Hematopoietic multipotent progenitor cell (in vitro differentiated cells): ENCODE measurements around the gene HRH2. TPM values are rescaled to one million over a fixed set of nuclear protein-coding genes. Genes with fewer than 3 reads are reported as not detected.
"Not testable (repeated sequence)": the region's sequence is repeated elsewhere in the genome, so short reads cannot be mapped to it uniquely, and the experiment has no call there.

ENCODE experiments used
- DNase-seq, 3 donors: peaks; one replicate each; pipeline ENCODE4 v3.0.0-alpha.2; 2011 to 2015; ENCODE audit warnings: low read depth in 2 of 3, low spot score in 2 of 3
- total RNA-seq: library from RNA; depleted of rRNA; stranded (reverse); fragments of >200 nt; gene quantifications from one replicate; pipeline ENCODE4 v1.2.3, GENCODE V29; 2012

Gene HRH2
- total RNA-seq, 1 donor: 5.1 TPM

DNA sequence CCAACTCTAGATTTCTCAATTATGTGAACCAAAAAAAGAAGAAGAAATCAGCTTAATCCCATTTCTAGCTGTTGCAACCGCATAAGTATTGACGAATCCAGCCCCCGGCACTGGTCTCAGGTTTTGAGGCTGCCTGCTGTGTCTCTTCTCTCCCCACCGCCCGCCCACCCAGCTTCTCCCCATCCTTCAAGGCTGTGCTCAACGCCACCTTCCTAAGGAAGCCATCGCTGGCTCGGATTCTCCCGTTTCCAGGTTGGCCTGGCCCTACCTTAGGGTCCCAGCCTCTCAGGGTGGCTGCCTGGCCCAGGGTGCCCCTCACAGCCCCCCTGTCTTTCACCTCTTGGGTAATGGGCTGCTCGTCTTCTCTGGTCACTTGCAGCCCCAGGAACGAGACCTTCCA is 77.8 kb downstream of the HRH2 start:
- DNase-seq: no peak

DNA sequence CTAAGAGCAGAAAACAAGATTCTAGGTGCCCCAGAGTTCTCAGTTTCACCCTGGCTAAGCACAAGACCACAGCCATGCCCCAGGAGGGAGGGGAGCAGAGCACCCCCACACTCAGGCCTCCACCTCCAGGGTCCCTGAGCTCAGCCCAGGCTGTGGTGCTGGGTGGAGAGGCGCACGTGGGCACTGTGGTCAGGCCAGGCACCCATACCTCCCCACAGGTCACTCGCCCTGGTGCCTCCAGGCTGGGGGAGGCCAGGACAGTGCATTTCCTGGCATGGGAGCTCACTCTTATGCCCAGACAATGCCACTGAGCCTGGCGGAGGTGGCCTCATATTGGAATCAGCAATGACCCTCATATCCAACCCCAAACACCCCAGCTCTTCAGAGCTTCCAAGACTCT is 78.8 kb downstream of the HRH2 start:
- DNase-seq: no peak

GRCh38 chr5:175737481-175737880 is 79.6 kb downstream of the HRH2 start:
- no peak for DNase-seq

DNA sequence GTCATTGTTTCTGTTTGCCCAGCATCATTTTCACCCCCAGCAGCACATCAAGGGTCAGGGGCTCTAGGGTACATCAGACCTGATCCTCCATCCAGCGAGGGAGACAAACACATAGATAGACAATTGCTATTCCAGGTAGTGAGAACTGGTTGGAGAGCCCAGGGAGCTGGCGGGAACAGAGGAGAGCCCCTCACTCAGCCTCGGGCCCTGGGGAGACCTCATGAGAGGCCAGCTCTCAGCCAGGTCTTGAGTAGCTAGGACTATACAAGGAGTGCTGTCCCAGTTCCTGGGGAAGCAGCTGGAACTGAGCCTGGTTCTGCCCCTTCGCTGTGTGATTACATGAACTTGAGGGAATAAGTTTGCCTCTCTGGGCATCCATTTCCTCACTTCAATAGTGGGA is 80.3 kb downstream of the HRH2 start:
- no peak for DNase-seq

- DNase-seq: no peak
Measured at GRCh38 chr5:175738602-175739133, 80.8 kb downstream of the HRH2 start.

DNA sequence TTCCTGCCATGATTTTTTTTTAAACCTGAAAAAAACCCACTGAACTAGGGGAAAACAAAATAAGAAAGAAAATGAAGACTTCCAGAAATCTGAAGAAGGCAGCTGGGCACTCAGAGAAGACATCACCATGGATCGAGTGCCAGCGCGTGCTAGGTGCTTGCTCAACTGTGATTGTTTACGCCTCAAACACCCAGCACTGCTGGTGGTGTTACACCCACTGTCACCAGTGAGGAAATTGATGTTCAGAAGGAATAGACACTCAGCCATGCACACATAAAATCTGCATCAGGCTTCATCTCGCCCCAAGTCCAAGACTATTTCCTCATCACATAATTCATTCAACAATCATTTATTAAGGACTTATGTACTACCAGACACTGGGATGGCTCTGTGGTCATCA is 82.1 kb downstream of the HRH2 start:
- DNase-seq: no peak

GRCh38 chr5:175741556-175741955 is 83.7 kb downstream of the HRH2 start:
- no peak for DNase-seq

DNA sequence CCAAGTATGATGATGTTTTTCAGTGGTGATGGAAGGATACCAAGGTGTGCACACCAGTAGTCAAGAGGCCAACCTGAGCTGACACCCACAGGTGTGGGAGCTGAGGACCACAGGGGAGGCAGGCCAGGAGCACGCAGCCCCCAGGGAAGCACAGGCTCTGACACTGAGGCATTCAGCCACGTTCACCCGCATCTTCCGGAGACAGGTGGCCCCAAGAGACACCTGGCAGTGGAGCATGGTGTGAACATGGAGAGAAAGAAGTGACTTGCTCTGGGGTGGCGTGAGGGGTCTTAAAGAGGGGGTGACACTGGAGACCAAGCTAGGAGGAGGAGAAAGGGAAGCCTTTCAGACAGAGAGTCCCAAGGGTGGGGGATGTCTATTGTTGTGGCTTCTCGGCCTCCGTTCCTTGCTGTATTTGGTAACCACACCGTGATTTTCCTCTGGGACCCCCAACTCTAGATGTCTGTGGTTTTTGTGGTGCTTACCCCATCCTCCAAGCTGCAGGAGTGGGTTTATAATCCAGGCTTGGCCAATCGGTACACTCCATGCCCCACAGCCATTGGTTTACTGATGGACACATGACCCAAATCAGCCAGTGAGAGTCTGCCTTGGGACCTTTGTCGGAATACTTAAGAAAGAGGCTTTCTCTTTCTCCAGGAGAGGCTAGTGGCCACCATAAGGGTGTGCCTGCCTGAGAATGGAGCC is 84.6 kb downstream of the HRH2 start:
- DNase-seq: no peak

- no peak for DNase-seq
Measured at GRCh38 chr5:175743676-175744210, 85.9 kb downstream of the HRH2 start.

GRCh38 chr5:175745210-175745609 is 87.3 kb downstream of the HRH2 start:
- no peak for DNase-seq

DNA sequence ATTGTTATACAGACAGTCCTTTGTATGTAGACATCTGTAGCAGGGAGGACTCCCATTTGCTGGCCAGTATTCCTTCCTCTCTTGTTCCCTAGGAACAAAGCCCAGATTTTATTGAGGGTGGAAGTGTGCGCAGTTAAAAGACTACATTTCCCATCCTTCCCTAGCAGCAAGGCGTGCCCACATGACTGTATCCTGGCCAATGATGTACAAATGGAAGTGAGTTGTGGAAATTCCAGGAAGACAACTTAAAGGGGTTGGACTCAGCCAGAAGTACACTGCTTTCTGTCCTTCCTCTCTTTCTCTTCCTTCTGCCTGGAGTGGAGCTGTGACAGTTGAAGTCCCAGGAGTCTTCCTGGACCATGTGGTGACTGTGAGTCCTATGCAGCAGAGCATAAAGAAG is 89.0 kb downstream of the HRH2 start:
- no peak for DNase-seq

- no peak for DNase-seq
Measured at GRCh38 chr5:175747539-175748060, 89.7 kb downstream of the HRH2 start.

GRCh38 chr5:175748650-175749049 is 90.8 kb downstream of the HRH2 start:
- no peak for DNase-seq

DNA sequence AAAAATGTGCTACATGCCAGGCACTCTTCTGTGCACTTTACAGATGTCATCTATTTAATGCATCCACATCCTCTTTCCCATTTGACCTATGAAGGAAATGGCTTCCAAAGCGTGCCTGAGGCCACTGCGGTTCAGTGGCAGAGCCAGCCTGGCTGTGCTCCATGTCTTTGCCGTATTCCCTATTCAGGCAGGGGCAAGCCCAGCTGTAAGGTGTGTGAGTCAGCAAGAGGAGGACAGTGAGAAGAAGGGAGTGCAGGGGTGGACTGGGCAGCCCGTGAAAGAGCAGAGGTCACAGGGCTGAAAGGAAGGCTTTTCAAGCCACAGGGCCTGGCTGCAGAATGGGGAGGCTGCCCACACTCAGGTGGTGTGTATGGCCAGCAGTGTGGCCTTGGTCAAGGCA is 91.7 kb downstream of the HRH2 start:
- no peak for DNase-seq

DNA sequence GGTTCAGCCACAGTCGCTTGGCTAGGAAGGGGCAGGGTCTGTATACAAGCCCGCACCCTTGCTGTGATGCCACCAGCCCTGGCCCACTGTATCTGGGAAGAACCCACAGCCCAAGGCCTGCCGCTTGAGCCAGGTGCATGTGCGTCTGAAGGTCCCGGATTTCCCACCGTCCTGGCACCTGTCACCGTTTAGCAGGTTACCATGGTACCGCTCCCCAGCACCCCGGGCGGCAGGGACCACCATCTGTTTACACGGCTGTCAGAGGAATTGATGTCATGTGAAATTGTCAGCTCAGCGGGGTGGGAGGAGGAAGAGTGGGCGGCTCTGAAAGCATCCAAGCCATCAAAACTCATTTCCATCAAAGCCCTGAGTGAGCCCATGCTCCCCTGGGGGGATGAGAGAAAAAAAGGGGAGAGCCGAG is 92.7 kb downstream of the HRH2 start:
- DNase-seq: no peak

GRCh38 chr5:175751369-175751768 is 93.5 kb downstream of the HRH2 start:
- no peak for DNase-seq

GRCh38 chr5:175752826-175753535 is 95.1 kb downstream of the HRH2 start:
- DNase-seq: no peak

DNA sequence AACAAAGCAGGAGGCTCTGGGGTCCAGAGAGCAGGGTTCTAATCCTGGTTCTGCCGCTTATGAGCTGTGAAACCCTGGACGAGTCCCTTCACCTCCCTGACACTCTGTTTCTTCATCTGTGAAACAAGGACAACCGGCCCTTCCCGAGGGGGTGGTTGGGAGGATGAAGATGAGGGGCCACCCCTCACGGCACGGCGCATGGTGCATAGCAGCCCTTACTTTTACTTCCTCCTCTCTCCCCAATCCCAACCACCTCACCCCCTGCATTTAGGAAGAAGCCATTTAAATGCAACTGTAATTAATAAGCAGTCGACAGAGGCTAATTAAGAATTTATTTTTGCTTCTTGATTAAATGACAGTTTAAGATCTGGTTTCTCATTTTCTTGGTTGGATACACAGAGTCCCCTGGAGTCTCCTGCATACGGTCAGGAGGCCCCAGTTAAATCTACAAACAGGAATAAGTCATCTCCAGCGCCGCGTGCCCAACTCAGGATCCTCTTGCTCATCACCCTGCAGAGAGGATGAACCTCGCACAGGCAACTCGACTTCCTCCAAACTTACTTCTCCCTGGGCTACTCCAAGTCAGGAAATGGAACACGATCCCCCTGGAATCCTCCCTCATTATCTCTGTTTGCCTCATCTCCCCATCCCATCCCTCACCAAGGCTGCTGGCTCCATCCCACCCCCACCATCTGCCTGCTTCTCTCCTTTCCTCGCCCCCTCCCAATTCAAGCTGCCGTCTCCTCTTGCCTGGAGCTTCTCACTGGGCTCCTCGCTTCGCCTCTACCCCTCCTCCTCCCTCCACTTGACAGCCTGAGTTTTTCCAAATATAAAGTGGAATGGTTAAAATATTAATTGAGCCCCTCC is 95.9 kb downstream of the HRH2 start:
- no peak for DNase-seq

- not testable (repeated sequence) for DNase-seq
Measured at GRCh38 chr5:175759991-175760390, 102.1 kb downstream of the HRH2 start.
